Stimulated activated naive CD8-positive, alpha-beta T cell treated with anti-CD3 and anti-CD28 coated beads, Interleukin-15, amount 100 ng/mL, for 72 hours (primary cell): ENCODE measurements around the gene NDUFS6.

Experiments
- ATAC-seq: fragments of 150-1000 bp; cut with Tn5 transposase; 2 replicates; pipeline ENCODE4 v1.10.0; 2021; ENCODE audit warnings: mild to moderate bottlenecking, moderate library complexity
- DNase-seq, 2 donors: peaks; one replicate each; pipeline ENCODE4 v3.0.0; 2021 to 2022
- H3K27ac Mint-ChIP-seq, 2 donors: one replicate each; pipeline ENCODE4 v1.8.0; 2022; ENCODE audit warnings: mild to moderate bottlenecking in 2 of 2, mixed read lengths in 2 of 2, moderate library complexity in 2 of 2
- H3K27me3 Mint-ChIP-seq: one replicate; pipeline ENCODE4 v1.8.0; 2022; ENCODE audit warnings: mixed read lengths
- H3K4me1 Mint-ChIP-seq: one replicate; pipeline ENCODE4 v1.8.0; 2022; ENCODE audit warnings: mild to moderate bottlenecking, mixed read lengths
- H3K4me3 Mint-ChIP-seq, 2 donors: one replicate each; pipeline ENCODE4 v1.8.0; 2022; ENCODE audit warnings: mild to moderate bottlenecking in 2 of 2, mixed read lengths in 2 of 2, moderate library complexity in 1 of 2
- H3K9me3 Mint-ChIP-seq, 2 donors: one replicate each; pipeline ENCODE4 v1.8.0; 2022; ENCODE audit warnings: mixed read lengths in 2 of 2

NDUFS6 gene

GRCh38 chr5:1772634-1773033 is 28.6 kb upstream of the NDUFS6 start:
- peaks cover 5% of the 10 kb centered on the region for H3K4me1 Mint-ChIP-seq
- H3K27ac Mint-ChIP-seq: peak overlapping the region in 1 of 2 donors; percentile 0
- H3K4me3 Mint-ChIP-seq: no peak overlapping the region
- H3K27me3 Mint-ChIP-seq: no peaks in the 10 kb centered on the region
- DNase-seq (no peak), ATAC-seq (no peak)
- H3K9me3 Mint-ChIP-seq: no peaks in the 10 kb centered on the region

DNA sequence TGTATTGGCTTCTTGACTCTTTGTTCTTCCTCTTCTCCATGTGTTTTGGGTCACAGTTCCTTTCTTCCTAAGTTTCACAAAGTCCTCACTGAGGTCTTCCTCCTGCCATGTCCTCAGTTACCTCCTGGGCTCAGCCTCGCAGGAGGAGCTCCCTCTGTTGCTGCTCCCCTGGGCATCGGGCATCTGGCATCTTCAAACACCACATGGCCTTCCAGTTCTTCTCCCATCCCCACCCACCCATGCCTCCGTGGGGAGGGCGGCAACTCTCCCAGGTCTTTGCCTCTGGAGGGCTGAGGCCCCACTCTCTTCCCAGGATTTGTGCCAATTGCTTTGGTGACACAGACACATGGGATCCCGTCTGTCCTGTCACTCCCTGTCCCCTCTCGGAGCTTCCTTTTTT is 24.4 kb upstream of the NDUFS6 start:
- H3K27ac Mint-ChIP-seq: no peak overlapping the region

GRCh38 chr5:1777281-1778137 is 23.7 kb upstream of the NDUFS6 start:
- peaks cover 3% of the 10 kb centered on the region for H3K4me1 Mint-ChIP-seq
- no peak for DNase-seq
- no peak overlapping the region for H3K4me3 Mint-ChIP-seq
- no peaks in the 10 kb centered on the region for H3K27me3 Mint-ChIP-seq
- no peaks in the 10 kb centered on the region for H3K9me3 Mint-ChIP-seq
- H3K27ac Mint-ChIP-seq: no peak overlapping the region
- ATAC-seq: no peak

More for the DNA sequence above, 24.4 kb upstream of the NDUFS6 start:
- H3K9me3 Mint-ChIP-seq: no peaks in the 10 kb centered on the region
- H3K4me1 Mint-ChIP-seq: peaks cover 5% of the 10 kb centered on the region
- ATAC-seq (no peak), DNase-seq (no peak)
- H3K27me3 Mint-ChIP-seq: no peaks in the 10 kb centered on the region
- no peak overlapping the region for H3K4me3 Mint-ChIP-seq

GRCh38 chr5:1778138-1779020 is 22.8 kb upstream of the NDUFS6 start:
- DNase-seq: no peak
- Mint-ChIP-seq H3K27me3 (no peaks in the 10 kb centered on the region), H3K9me3 (no peaks in the 10 kb centered on the region), H3K4me3 (no peak overlapping the region), H3K27ac (no peak overlapping the region), H3K4me1 (peaks cover 12% of the 10 kb centered on the region)
- ATAC-seq: no peak

DNA sequence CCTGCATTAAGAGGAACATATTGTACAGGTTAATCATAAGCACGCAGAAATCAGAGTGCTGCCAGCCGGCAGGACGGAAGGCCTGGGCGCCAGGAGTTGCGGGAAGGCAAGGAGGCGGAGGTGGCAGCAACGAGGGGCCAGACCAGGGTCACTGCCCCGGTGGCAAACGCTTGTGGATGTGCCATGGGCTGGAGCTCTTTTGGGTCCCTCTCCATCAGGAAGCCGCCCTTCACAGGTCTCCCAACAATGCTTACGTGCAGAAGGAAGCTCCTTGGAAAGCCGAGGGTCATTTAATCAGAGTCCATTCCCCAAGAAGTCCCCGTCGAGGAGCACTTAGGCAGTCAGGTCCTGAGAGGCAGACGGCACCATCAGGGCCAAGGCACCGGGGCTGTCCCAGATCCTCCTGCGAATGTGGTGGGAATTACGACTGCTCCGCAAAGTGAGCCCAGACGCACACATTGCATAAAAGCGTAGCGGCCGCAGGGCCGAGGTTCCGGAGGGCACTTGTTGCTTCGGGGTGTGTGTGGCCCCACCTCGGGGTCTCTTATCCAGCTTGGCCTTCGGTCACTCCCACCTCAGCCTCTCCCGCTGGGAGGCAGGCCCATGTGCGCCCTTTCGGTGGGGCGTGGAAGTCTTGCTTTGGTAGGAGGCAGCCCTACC is 22.1 kb upstream of the NDUFS6 start:
- Mint-ChIP-seq H3K27ac (no peak overlapping the region), H3K4me3 (no peak overlapping the region), H3K9me3 (no peaks in the 10 kb centered on the region), H3K4me1 (peaks cover 20% of the 10 kb centered on the region), H3K27me3 (no peaks in the 10 kb centered on the region)
- DNase-seq (no peak), ATAC-seq (no peak)

DNA sequence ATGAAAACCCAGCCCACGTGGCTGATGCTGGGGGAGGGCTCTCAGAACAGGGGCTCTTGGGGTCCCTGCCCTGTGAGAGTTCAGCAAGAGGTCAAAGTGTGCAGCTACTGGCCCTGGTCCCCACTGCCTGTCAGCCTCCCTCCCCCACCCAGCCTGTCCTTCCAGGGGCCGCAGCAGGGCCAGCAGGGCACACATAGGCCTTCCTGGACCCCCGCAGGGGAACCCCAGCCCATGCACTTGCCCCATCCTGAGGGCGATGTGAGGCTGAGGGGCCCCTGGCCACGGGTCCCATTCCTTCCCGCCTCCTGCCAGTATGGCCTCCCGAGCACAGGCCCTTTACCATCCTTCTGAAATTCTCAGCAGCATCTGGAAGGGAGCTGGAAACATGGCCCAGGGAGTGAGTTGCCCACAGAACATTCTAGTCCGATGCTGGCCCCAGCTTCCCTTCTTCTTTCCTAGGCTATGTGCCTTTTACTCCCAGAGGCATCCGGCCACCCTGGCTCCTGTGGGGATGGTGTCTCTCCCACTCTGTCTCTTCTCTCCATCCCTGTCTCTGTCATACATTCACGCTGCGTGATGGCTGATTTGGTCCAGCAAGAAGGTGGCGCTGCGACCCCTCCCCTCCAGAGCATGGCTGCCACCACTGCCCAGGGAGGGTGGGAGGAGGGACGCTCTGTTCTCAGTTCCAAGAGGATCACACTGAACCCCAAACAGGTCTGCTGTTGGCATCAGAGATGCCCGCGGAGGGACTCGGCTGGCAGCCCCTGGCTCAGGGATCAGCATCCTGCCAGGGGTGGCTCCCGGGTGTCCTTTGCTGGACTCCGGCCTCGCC is 21.2 kb upstream of the NDUFS6 start:
- peak overlapping the region in 1 of 2 donors; percentile 91 for H3K27ac Mint-ChIP-seq
- no peak overlapping the region for H3K4me3 Mint-ChIP-seq
- no peak for ATAC-seq

GRCh38 chr5:1780614-1780930 is 20.6 kb upstream of the NDUFS6 start:
- Mint-ChIP-seq H3K4me3 (no peak overlapping the region), H3K27me3 (no peaks in the 10 kb centered on the region), H3K9me3 (no peaks in the 10 kb centered on the region), H3K27ac (peak overlapping the region in 1 of 2 donors; percentile 91), H3K4me1 (peaks cover 34% of the 10 kb centered on the region)
- ATAC-seq (no peak), DNase-seq (no peak)

More for the DNA sequence above, 21.2 kb upstream of the NDUFS6 start:
- no peaks in the 10 kb centered on the region for H3K27me3 Mint-ChIP-seq
- H3K9me3 Mint-ChIP-seq: no peaks in the 10 kb centered on the region
- H3K4me1 Mint-ChIP-seq: peaks cover 28% of the 10 kb centered on the region
- no peak for DNase-seq

GRCh38 chr5:1781107-1781506 is 20.1 kb upstream of the NDUFS6 start:
- no peak for ATAC-seq
- H3K27me3 Mint-ChIP-seq: no peaks in the 10 kb centered on the region
- H3K4me1 Mint-ChIP-seq: peaks cover 39% of the 10 kb centered on the region
- no peak overlapping the region for H3K4me3 Mint-ChIP-seq
- no peak for DNase-seq
- H3K27ac Mint-ChIP-seq: no peak overlapping the region
- H3K9me3 Mint-ChIP-seq: no peaks in the 10 kb centered on the region

- H3K4me3 Mint-ChIP-seq: no peak overlapping the region
- ATAC-seq (no peak), DNase-seq (no peak)
- H3K27me3 Mint-ChIP-seq: no peaks in the 10 kb centered on the region
- no peaks in the 10 kb centered on the region for H3K9me3 Mint-ChIP-seq
- peak overlapping the region; percentile 62 to 92 for H3K27ac Mint-ChIP-seq
- H3K4me1 Mint-ChIP-seq: peaks cover 46% of the 10 kb centered on the region
Measured at GRCh38 chr5:1781726-1782384, 19.4 kb upstream of the NDUFS6 start.

DNA sequence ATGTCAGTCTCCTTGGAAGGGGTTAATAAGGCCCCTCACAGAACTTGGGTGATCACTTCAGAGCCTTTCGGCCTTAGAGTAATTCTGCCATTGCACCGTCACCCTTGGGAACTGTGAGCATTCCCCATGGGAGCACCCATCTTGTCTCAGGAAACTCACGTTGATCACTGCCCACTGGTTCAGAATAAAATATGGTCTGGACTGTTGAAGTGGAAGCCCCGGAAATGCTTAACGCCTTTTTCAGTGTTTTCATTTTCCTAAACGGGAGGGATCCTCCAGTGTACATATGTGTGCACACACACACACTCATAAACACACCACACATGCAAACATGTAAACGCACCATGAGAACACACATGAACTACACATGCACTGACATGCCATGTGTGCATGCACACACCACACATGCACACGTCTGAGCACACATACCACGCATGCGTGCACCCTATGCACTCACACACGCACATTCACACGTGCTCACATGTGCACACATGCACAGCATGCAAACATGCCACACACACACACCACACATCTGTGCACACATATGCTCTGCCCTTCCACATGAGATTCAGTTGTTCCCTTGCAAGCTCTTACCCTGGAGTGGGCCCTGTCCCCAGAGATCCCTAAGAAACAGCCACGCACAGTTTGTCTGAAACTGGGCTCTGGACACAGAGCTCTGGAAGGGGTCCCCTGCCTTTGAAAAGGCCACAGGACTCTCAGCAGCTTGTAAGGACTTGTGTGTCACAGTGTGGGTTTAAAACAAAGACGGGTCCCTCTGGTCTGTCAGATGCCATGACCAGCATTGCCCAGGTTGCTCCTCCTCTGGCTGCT is 18.6 kb upstream of the NDUFS6 start:
- H3K27me3 Mint-ChIP-seq: no peaks in the 10 kb centered on the region
- H3K9me3 Mint-ChIP-seq: no peaks in the 10 kb centered on the region
- H3K4me3 Mint-ChIP-seq: no peak overlapping the region
- peaks cover 47% of the 10 kb centered on the region for H3K4me1 Mint-ChIP-seq
- peak overlapping the region; percentile 13 to 60 for H3K27ac Mint-ChIP-seq
- no peak for DNase-seq
- no peak for ATAC-seq

GRCh38 chr5:1783216-1783554 is 18.0 kb upstream of the NDUFS6 start:
- DNase-seq (no peak), ATAC-seq (no peak)
- Mint-ChIP-seq H3K4me1 (peaks cover 53% of the 10 kb centered on the region), H3K4me3 (no peak overlapping the region), H3K27ac (peak overlapping the region in 1 of 2 donors; percentile 60), H3K9me3 (no peaks in the 10 kb centered on the region), H3K27me3 (no peaks in the 10 kb centered on the region)

GRCh38 chr5:1784197-1785050 is 16.8 kb upstream of the NDUFS6 start:
- ATAC-seq: no peak
- Mint-ChIP-seq H3K27me3 (no peaks in the 10 kb centered on the region), H3K4me1 (peaks cover 63% of the 10 kb centered on the region), H3K4me3 (no peak overlapping the region), H3K9me3 (no peaks in the 10 kb centered on the region), H3K27ac (peak overlapping the region; percentile 22 to 80)
- DNase-seq: no peak

DNA sequence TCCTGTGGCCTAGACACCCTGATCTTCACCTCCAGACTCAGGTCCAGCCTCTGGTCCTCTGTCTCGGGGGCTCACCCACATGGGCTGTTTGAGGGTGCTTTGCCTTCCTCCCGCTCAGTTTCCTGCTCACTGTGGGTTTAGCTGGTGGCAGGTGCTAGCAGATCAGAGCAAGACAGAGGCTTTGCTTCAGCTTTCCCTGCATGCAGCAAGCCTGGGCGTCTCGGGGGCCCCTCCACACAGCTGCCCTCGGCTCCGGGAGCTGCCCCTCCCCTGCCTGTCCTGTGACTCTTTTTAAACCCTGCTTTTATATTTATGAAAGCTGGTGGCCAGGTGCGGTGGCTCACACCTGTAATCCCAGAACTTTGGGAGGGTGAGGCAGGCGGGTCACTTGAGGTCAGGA is 16.1 kb upstream of the NDUFS6 start:
- Mint-ChIP-seq H3K4me1 (peaks cover 70% of the 10 kb centered on the region), H3K27me3 (no peaks in the 10 kb centered on the region), H3K27ac (peak overlapping the region in 1 of 2 donors; percentile 80), H3K9me3 (no peaks in the 10 kb centered on the region), H3K4me3 (no peak overlapping the region)
- no peak for DNase-seq
- no peak for ATAC-seq
